H9 (cell line): ENCODE data around the gene FHIT. TPM values are rescaled to one million over a fixed set of nuclear protein-coding genes. Genes with fewer than 3 reads are reported as not detected.

ENCODE experiments used
- DNase-seq: peaks from one replicate; pipeline ENCODE4 v3.0.0-alpha.2; 2017
- H2AFZ ChIP-seq: one replicate; pipeline ENCODE4 v1.6.1; 2013; ENCODE audit warnings: mild to moderate bottlenecking, low read length, control low read depth, moderate library complexity
- H2AK5ac ChIP-seq: 2 replicates; pipeline ENCODE4 v1.6.1; 2013; ENCODE audit warnings: low read length, control low read depth, mixed read lengths; ENCODE audit not compliant: insufficient read length
- H2BK120ac ChIP-seq: one replicate; pipeline ENCODE4 v1.6.1; 2013; ENCODE audit warnings: low read depth, mild to moderate bottlenecking, low read length, control low read depth, inconsistent platforms; ENCODE audit not compliant: poor library complexity, severe bottlenecking
- H2BK12ac ChIP-seq: 2 replicates; pipeline ENCODE4 v1.6.1; 2013; ENCODE audit warnings: low read length, control low read depth, mixed read lengths, low read depth; ENCODE audit not compliant: insufficient read length
- H2BK15ac ChIP-seq: 2 replicates; pipeline ENCODE4 v1.6.1; 2013; ENCODE audit warnings: low read depth, low read length, control low read depth
- H2BK20ac ChIP-seq: one replicate; pipeline ENCODE4 v1.6.1; 2013; ENCODE audit warnings: low read depth, mild to moderate bottlenecking, low read length, control low read depth, inconsistent platforms; ENCODE audit not compliant: poor library complexity, severe bottlenecking
- H2BK5ac ChIP-seq: 2 replicates; pipeline ENCODE4 v1.6.1; 2013; ENCODE audit warnings: low read length, control low read depth, mixed read lengths; ENCODE audit not compliant: insufficient read length
- H3K14ac ChIP-seq: 2 replicates; pipeline ENCODE4 v1.6.1; 2013; ENCODE audit warnings: low read length, control low read depth; ENCODE audit not compliant: insufficient read depth
- H3K18ac ChIP-seq: 2 replicates; pipeline ENCODE4 v1.6.1; 2013; ENCODE audit warnings: low read depth, mild to moderate bottlenecking, mixed read lengths, low read length, control low read depth; ENCODE audit not compliant: insufficient read length
- H3K23ac ChIP-seq: 2 replicates; pipeline ENCODE4 v1.6.1; 2013; ENCODE audit warnings: low read length, control low read depth, mixed read lengths, low read depth; ENCODE audit not compliant: insufficient read length
- H3K23me2 ChIP-seq: 2 replicates; pipeline ENCODE4 v1.6.1; 2013; ENCODE audit warnings: low read depth, mild to moderate bottlenecking, mixed read lengths, low read length, control low read depth; ENCODE audit not compliant: insufficient read length, poor library complexity, severe bottlenecking
- H3K27ac ChIP-seq: 2 replicates; pipeline ENCODE4 v1.5.1; 2013; ENCODE audit warnings: low read length, control low read depth, mixed read lengths, low read depth; ENCODE audit not compliant: insufficient read length
- H3K27me3 ChIP-seq: 2 replicates; pipeline ENCODE4 v1.6.1; 2013; ENCODE audit warnings: low read length, control low read depth, inconsistent platforms; ENCODE audit not compliant: insufficient read depth
- H3K4ac ChIP-seq: 2 replicates; pipeline ENCODE4 v1.6.1; 2013; ENCODE audit warnings: low read depth, mild to moderate bottlenecking, control low read depth, inconsistent platforms, low read length, moderate library complexity
- H3K4me1 ChIP-seq: 2 replicates; pipeline ENCODE4 v1.6.1; 2013; ENCODE audit warnings: low read length, control low read depth, inconsistent platforms; ENCODE audit not compliant: insufficient read depth
- H3K4me2 ChIP-seq: 2 replicates; pipeline ENCODE4 v1.6.1; 2013; ENCODE audit warnings: low read length, control low read depth, mixed read lengths; ENCODE audit not compliant: insufficient read length, insufficient read depth
- H3K56ac ChIP-seq: 2 replicates; pipeline ENCODE4 v1.6.1; 2013; ENCODE audit warnings: low read depth, mild to moderate bottlenecking, mixed read lengths, low read length, control low read depth; ENCODE audit not compliant: insufficient read length
- H3K79me1 ChIP-seq: 2 replicates; pipeline ENCODE4 v1.6.1; 2013; ENCODE audit warnings: low read depth, mild to moderate bottlenecking, moderate library complexity, low read length, control low read depth, inconsistent platforms; ENCODE audit not compliant: insufficient read depth, poor library complexity, severe bottlenecking
- H3K79me2 ChIP-seq: 2 replicates; pipeline ENCODE4 v1.6.1; 2013; ENCODE audit warnings: low read length, control low read depth, inconsistent platforms; ENCODE audit not compliant: insufficient read depth
- H3K9ac ChIP-seq: 2 replicates; pipeline ENCODE4 v1.6.1; 2013; ENCODE audit warnings: low read length, control low read depth, mixed read lengths; ENCODE audit not compliant: insufficient read length; ENCODE audit errors: extremely low read depth
- H3K9me3 ChIP-seq: one replicate; pipeline ENCODE4 v1.6.1; 2013; ENCODE audit warnings: low read depth, low read length, inconsistent platforms; ENCODE audit not compliant: control insufficient read depth
- H3T11ph ChIP-seq: one replicate; pipeline ENCODE4 v1.6.1; 2013; ENCODE audit warnings: mild to moderate bottlenecking, low read length, control low read depth, inconsistent platforms
- H4K20me1 ChIP-seq: one replicate; pipeline ENCODE4 v1.6.1; 2013; ENCODE audit not compliant: control insufficient read depth, insufficient read length, insufficient read depth
- H4K5ac ChIP-seq: 2 replicates; pipeline ENCODE4 v1.6.1; 2013; ENCODE audit warnings: low read depth, mild to moderate bottlenecking, mixed read lengths, low read length, control low read depth; ENCODE audit not compliant: insufficient read length
- H4K8ac ChIP-seq: replicated peaks from 2 replicates; pipeline ENCODE4 v1.6.1; 2013; ENCODE audit warnings: low read length, control low read depth, mixed read lengths, low read depth; ENCODE audit not compliant: insufficient read length
- H4K91ac ChIP-seq: 2 replicates; pipeline ENCODE4 v1.6.1; 2013; ENCODE audit warnings: low read depth, mild to moderate bottlenecking, moderate library complexity, mixed read lengths, low read length, control low read depth; ENCODE audit not compliant: insufficient read length
- H3K27ac Mint-ChIP-seq, 3 experiments: 2 replicates in 2 of 3; 3 replicates in 1 of 3; pipeline ENCODE4 v1.8.0; 2020 to 2021; ENCODE audit warnings: mixed read lengths in 3 of 3, mild to moderate bottlenecking in 1 of 3, moderate library complexity in 1 of 3
- H3K27me3 Mint-ChIP-seq: 2 replicates; pipeline ENCODE4 v1.8.0; 2021; ENCODE audit warnings: low read depth, mild to moderate bottlenecking, moderate library complexity, mixed read lengths
- H3K36me3 Mint-ChIP-seq, 3 experiments: 2 replicates in 2 of 3; 3 replicates in 1 of 3; pipeline ENCODE4 v1.8.0; 2020 to 2021; ENCODE audit warnings: low read depth in 3 of 3, mixed read lengths in 3 of 3; ENCODE audit not compliant: insufficient read depth in 1 of 3
- H3K4me1 Mint-ChIP-seq, 2 experiments: 2 replicates each; pipeline ENCODE4 v1.8.0; 2020; ENCODE audit warnings: mixed read lengths in 2 of 2
- H3K4me3 Mint-ChIP-seq, 2 experiments: 2 replicates in 1 of 2; 3 replicates in 1 of 2; pipeline ENCODE4 v1.8.0; 2020 to 2021; ENCODE audit warnings: mild to moderate bottlenecking in 2 of 2, mixed read lengths in 2 of 2, moderate library complexity in 1 of 2
- H3K9me3 Mint-ChIP-seq, 2 experiments: 2 replicates in 1 of 2; 3 replicates in 1 of 2; pipeline ENCODE4 v1.8.0; 2020; ENCODE audit warnings: mild to moderate bottlenecking in 2 of 2, mixed read lengths in 2 of 2, moderate library complexity in 1 of 2
- WGBS: extraction: QIAGEN DNeasy Blood & Tissue Kit; methylation state at CpG from one replicate; pipeline ENCODE4 v1.1.7; 2013; ENCODE audit warnings: missing lambda C conversion rate, low lambda C conversion rate, mixed read lengths; ENCODE audit not compliant: insufficient read length; ENCODE audit errors: extremely low coverage; 5-methylcytosine and 5-hydroxymethylcytosine counted together
- total RNA-seq: library from RNA; stranded (reverse); gene quantifications from 2 replicates; pipeline ENCODE4 v1.2.1, GENCODE V29; 2021
- TF ChIP-seq, protein P1 (sequence below): fragments of 200-600 bp; sonication (generic); conservative IDR thresholded peaks from 3 replicates; pipeline ENCODE4 v1.8.0; 2021; ENCODE audit warnings: antibody characterized with exemption, mild to moderate bottlenecking

Gene FHIT
- total RNA-seq, 1 experiment from 2014 or later: 3.0 TPM

DNA sequence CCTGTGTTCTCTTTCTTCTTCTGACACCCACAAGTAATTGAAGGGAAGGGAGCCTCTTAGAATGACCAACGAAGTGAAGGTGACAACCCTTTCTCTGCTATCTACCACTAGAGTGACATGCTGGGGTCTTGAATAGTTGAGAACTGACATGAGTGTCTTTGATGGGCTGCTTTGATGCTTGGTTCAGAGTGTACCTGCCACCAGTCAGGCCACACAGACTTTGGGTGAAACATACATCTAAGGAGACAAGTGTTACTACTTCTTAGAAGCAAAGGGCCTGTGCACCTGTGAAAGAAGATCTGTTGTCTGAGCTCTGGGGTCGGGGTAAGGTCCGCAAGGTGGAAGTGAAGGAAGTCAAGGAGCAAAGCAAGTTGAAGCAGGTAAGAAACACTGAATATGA is 1160.7 kb downstream of the FHIT start:
- no peak overlapping the region for H3K4ac ChIP-seq
- H3K4me1 ChIP-seq: no peaks in the 10 kb centered on the region
- H2BK12ac ChIP-seq: no peak overlapping the region
- no peak overlapping the region for H4K5ac ChIP-seq
- peaks cover 4 to 7% of the 10 kb centered on the region in 2 experiments; a peak in 4 of 5 replicates for H3K9me3 Mint-ChIP-seq
- H3K27ac Mint-ChIP-seq: no peak overlapping the region
- no peak overlapping the region for H3K23ac ChIP-seq
- H3K4me3 Mint-ChIP-seq: no peak overlapping the region
- H2AFZ ChIP-seq: no peak overlapping the region
- peaks cover 5 to 6% of the 10 kb centered on the region in 2 experiments; a peak in 2 of 4 replicates for H3K4me1 Mint-ChIP-seq
- no peaks in the 10 kb centered on the region for H3K27me3 ChIP-seq
- no peak overlapping the region for H2BK20ac ChIP-seq
- H3K79me2 ChIP-seq: no peaks in the 10 kb centered on the region
- no peak overlapping the region for H4K8ac ChIP-seq
- TF ChIP-seq, protein P1, sequence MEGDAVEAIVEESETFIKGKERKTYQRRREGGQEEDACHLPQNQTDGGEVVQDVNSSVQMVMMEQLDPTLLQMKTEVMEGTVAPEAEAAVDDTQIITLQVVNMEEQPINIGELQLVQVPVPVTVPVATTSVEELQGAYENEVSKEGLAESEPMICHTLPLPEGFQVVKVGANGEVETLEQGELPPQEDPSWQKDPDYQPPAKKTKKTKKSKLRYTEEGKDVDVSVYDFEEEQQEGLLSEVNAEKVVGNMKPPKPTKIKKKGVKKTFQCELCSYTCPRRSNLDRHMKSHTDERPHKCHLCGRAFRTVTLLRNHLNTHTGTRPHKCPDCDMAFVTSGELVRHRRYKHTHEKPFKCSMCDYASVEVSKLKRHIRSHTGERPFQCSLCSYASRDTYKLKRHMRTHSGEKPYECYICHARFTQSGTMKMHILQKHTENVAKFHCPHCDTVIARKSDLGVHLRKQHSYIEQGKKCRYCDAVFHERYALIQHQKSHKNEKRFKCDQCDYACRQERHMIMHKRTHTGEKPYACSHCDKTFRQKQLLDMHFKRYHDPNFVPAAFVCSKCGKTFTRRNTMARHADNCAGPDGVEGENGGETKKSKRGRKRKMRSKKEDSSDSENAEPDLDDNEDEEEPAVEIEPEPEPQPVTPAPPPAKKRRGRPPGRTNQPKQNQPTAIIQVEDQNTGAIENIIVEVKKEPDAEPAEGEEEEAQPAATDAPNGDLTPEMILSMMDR: no peak
- no peaks in the 10 kb centered on the region; a peak in 2 of 7 replicates for H3K36me3 Mint-ChIP-seq
- H3K4me2 ChIP-seq: no peak overlapping the region
- no peaks in the 10 kb centered on the region for H4K20me1 ChIP-seq
- H2AK5ac ChIP-seq: no peak overlapping the region
- no CpG with 5 or more reads among the region's 3 CpGs for WGBS
- H3K27me3 Mint-ChIP-seq: no peaks in the 10 kb centered on the region; the same call in 1 of the 2 replicates
- H3K18ac ChIP-seq: no peak overlapping the region
- H3T11ph ChIP-seq: no peak overlapping the region
- H3K27ac ChIP-seq: no peak overlapping the region
- H3K79me1 ChIP-seq: no peaks in the 10 kb centered on the region
- H3K23me2 ChIP-seq: no peaks in the 10 kb centered on the region
- no peak overlapping the region for H2BK5ac ChIP-seq
- H3K14ac ChIP-seq: no peak overlapping the region
- DNase-seq: no peak
- no peak overlapping the region for H2BK120ac ChIP-seq
- no peaks in the 10 kb centered on the region for H3K9me3 ChIP-seq
- no peak overlapping the region for H4K91ac ChIP-seq
- H2BK15ac ChIP-seq: no peak overlapping the region
- H3K56ac ChIP-seq: no peak overlapping the region
- H3K9ac ChIP-seq: no peak overlapping the region
